Esophagus squamous epithelium (tissue), 5 donors: ENCODE data around the gene POLH. TPM values are rescaled to one million over a fixed set of nuclear protein-coding genes. Genes with fewer than 3 reads are reported as not detected.

ENCODE experiments used
- DNase-seq: peaks from one replicate; lab custom pipeline; 2025; lab: John Stamatoyannopoulos, UW
- H3K27ac ChIP-seq, 4 donors: fragments of 200-600 bp; sonication (generic); one replicate each; pipeline ENCODE4 v1.5.1; 2016 to 2019; ENCODE audit warnings: mild to moderate bottlenecking in 1 of 4
- H3K27me3 ChIP-seq, 4 donors: fragments of 200-600 bp; sonication (generic); 1 replicate in 3 of 4; 2 replicates in 1 of 4; pipeline versions ENCODE4 v1.5.1 to v1.6.0; 2017 to 2021; ENCODE audit warnings: antibody characterized with exemption in 1 of 4
- H3K36me3 ChIP-seq, 3 donors: fragments of 200-600 bp; sonication (generic); one replicate each; pipeline ENCODE4 v1.5.1; 2016 to 2019
- H3K4me1 ChIP-seq, 3 donors: fragments of 200-600 bp; sonication (generic); one replicate each; pipeline ENCODE4 v1.5.1; 2017 to 2019
- H3K4me3 ChIP-seq, 4 donors: fragments of 200-600 bp; sonication (generic); 1 replicate in 3 of 4; 2 replicates in 1 of 4; pipeline ENCODE4 v1.5.1; 2016 to 2019; ENCODE audit warnings: mild to moderate bottlenecking in 2 of 4, moderate library complexity in 1 of 4
- H3K9me3 ChIP-seq, 3 donors: fragments of 200-600 bp; sonication (generic); one replicate each; pipeline ENCODE4 v1.5.1; 2016 to 2019
- CTCF ChIP-seq, 6 experiments: fragments of 450-650 bp in 4 of 6; fragments of 200-600 bp in 2 of 6; sonication (generic) in 2 of 6; IDR thresholded peaks; one replicate each; pipeline ENCODE4 v1.5.1; 2016 to 2019; ENCODE audit warnings: antibody characterized with exemption in 6 of 6, mild to moderate bottlenecking in 4 of 6, moderate library complexity in 4 of 6
- POLR2A ChIP-seq, 4 donors: fragments of 450-650 bp; IDR thresholded peaks; one replicate each; pipeline ENCODE4 v1.6.1; 2017; ENCODE audit warnings: antibody characterized with exemption in 4 of 4, mild to moderate bottlenecking in 4 of 4, moderate library complexity in 3 of 4
- whole genome bisulfite sequencing, 2 donors: methylation state at CpG; one replicate each; pipeline ENCODE4 v1.1.5; 2018; 5-methylcytosine and 5-hydroxymethylcytosine counted together
- intact Hi-C: fragments of 100-400 bp; cut with DNase I; formaldehyde crosslinking; loops from one replicate; pipeline ENCODE4 v1.15.0; 2022
- total RNA-seq, 4 donors: library from RNA; depleted of rRNA; stranded (reverse); fragments of >200 nt; gene quantifications; one replicate each; pipeline ENCODE4 v1.1.0, GENCODE V29; 2016
- donor health status: DM: yes; HTN: yes; CAD: no.

Gene POLH
- total RNA-seq, 4 donors from 2014 or later, result 5.3 to 14.8 (median 12.4) TPM

- Histone ChIP-seq H3K4me3 (no peak overlapping the region), H3K4me1 (peaks cover 0 to 35% (median 4%) of the 10 kb centered on the region in 3 donors), H3K27ac (no peak overlapping the region), H3K9me3 (no peaks in the 10 kb centered on the region), H3K36me3 (peaks cover 4 to 64% (median 7%) of the 10 kb centered on the region in 3 donors), H3K27me3 (no peaks in the 10 kb centered on the region)
- 90 to 98% methylated on average over 3 to 4 of the region's 4 CpGs for WGBS, 2 donors
- TF ChIP-seq CTCF (IDR thresholded peaks at IDR 0.05), result no peak
- TF ChIP-seq POLR2A (IDR thresholded peaks at IDR 0.05), result no peak
- DNase-seq, result no peak
- intact Hi-C loops, result no loop called here
These were observed 4.0 kb upstream of the POLH start for GRCh38 chr6:43572015-43572414.

- Histone ChIP-seq H3K4me1 (peaks cover 7 to 58% (median 16%) of the 10 kb centered on the region in 3 donors), H3K27ac (peak overlapping the region; percentile 77 to 90 (median 84)), H3K9me3 (no peaks in the 10 kb centered on the region), H3K36me3 (peaks cover 0 to 32% (median 0%) of the 10 kb centered on the region in 3 donors), H3K4me3 (peak overlapping the region; percentile 60 to 96 (median 84)), H3K27me3 (no peaks in the 10 kb centered on the region)
- TF ChIP-seq POLR2A (IDR thresholded peaks at IDR 0.05), result no peak
- TF ChIP-seq CTCF (IDR thresholded peaks at IDR 0.05), result no peak
- DNase-seq, result no peak
- whole genome bisulfite sequencing, 2 donors, result 0 to 1% methylated on average over 31 to 35 of the region's 38 CpGs
- intact Hi-C loops, result no loop called here
These were observed 747 bp upstream of the POLH start for GRCh38 chr6:43575105-43575771.

- no peaks in the 10 kb centered on the region for H3K9me3 ChIP-seq
- peaks cover 7 to 47% (median 16%) of the 10 kb centered on the region in 3 donors for H3K4me1 ChIP-seq
- H3K36me3 ChIP-seq, result peaks cover 0 to 17% (median under 1%) of the 10 kb centered on the region in 3 donors
- DNase-seq, result no peak
- WGBS, 2 donors, result 77 to 82% methylated on average over 3 of the region's 3 CpGs
- H3K27me3 ChIP-seq, result no peaks in the 10 kb centered on the region
- TF ChIP-seq CTCF (IDR thresholded peaks at IDR 0.05), result no peak
- H3K4me3 ChIP-seq, result no peak overlapping the region
- intact Hi-C loops, result no loop called here
- H3K27ac ChIP-seq, result no peak overlapping the region
These were observed 2.8 kb downstream of the POLH start for GRCh38 chr6:43578748-43579147.

- no peak overlapping the region for H3K27ac ChIP-seq
- no peak for DNase-seq
- WGBS, 2 donors, result 67 to 79% methylated on average over 2 of the region's 2 CpGs
These were observed 3.2 kb downstream of the POLH start for GRCh38 chr6:43579171-43579570.

More at GRCh38 chr6:43579171-43579570, 3.2 kb downstream of the POLH start:
- TF ChIP-seq POLR2A (IDR thresholded peaks at IDR 0.05) (no peak), CTCF (IDR thresholded peaks at IDR 0.05) (no peak)
- Histone ChIP-seq H3K27me3 (no peaks in the 10 kb centered on the region), H3K36me3 (peaks cover under 1 to 21% (median 5%) of the 10 kb centered on the region in 3 donors), H3K9me3 (no peaks in the 10 kb centered on the region), H3K4me3 (no peak overlapping the region), H3K4me1 (peaks cover 7 to 43% (median 16%) of the 10 kb centered on the region in 3 donors)
- intact Hi-C loops, result no loop called here
